HG03432 (cell line): Measurements from ENCODE around the gene RAX.
A peak's percentile ranks its signal among the peaks of the same experiment; 100 is the strongest.

ENCODE experiments used
- ATAC-seq: cut with Tn5 transposase; IDR thresholded peaks from one replicate; pipeline ENCODE4 v1.9.1; 2021; ENCODE audit warnings: mild to moderate bottlenecking, moderate library complexity; ENCODE audit not compliant: unreplicated experiment

RAX gene

GRCh38 chr18:59272891-59273758 is at the start of gene RAX:
RAX (minus strand) TSS chr18:59273454; CDS start chr18:59273206, 248 bp downstream.
- peak; percentile 71 for ATAC-seq

- no peak for ATAC-seq
These were observed 45.3 kb upstream of the RAX start, which contains the start of gene CPLX4 for GRCh38 chr18:59318460-59319050. CPLX4 (minus strand) TSS chr18:59318649; CDS start chr18:59318462, 187 bp downstream.

- ATAC-seq: no peak
These were observed 38.4 kb upstream of the RAX start for GRCh38 chr18:59311631-59312030.

GRCh38 chr18:59308938-59309260 is 35.6 kb upstream of the RAX start:
- no peak for ATAC-seq

GRCh38 chr18:59308248-59308937 is 35.1 kb upstream of the RAX start:
- ATAC-seq: peak; percentile 95

GRCh38 chr18:59306640-59307039 is 33.4 kb upstream of the RAX start:
- ATAC-seq: no peak

- ATAC-seq: no peak
These were observed 32.0 kb upstream of the RAX start for GRCh38 chr18:59305295-59305694.

- no peak for ATAC-seq
These were observed 30.5 kb upstream of the RAX start for GRCh38 chr18:59303656-59304195.

- ATAC-seq: no peak
These were observed 29.8 kb upstream of the RAX start for GRCh38 chr18:59303006-59303405.

- ATAC-seq: no peak
These were observed 28.7 kb upstream of the RAX start for GRCh38 chr18:59301929-59302328.

GRCh38 chr18:59300676-59301285 is 27.5 kb upstream of the RAX start:
- no peak for ATAC-seq

- ATAC-seq: no peak
These were observed 25.6 kb upstream of the RAX start for GRCh38 chr18:59298871-59299270.

- no peak for ATAC-seq
These were observed 20.1 kb upstream of the RAX start for GRCh38 chr18:59293317-59293716.

- no peak for ATAC-seq
These were observed 13.1 kb upstream of the RAX start for GRCh38 chr18:59286341-59286740.

GRCh38 chr18:59282341-59282740 is 9.1 kb upstream of the RAX start:
- ATAC-seq: no peak

GRCh38 chr18:59279722-59280121 is 6.5 kb upstream of the RAX start:
- ATAC-seq: no peak

GRCh38 chr18:59279193-59279592 is 5.9 kb upstream of the RAX start:
- no peak for ATAC-seq

- ATAC-seq: no peak
These were observed 5.5 kb upstream of the RAX start for GRCh38 chr18:59278793-59279192.

- ATAC-seq: no peak
These were observed 2.8 kb upstream of the RAX start for GRCh38 chr18:59276047-59276446.

- no peak for ATAC-seq
These were observed 2.2 kb upstream of the RAX start for GRCh38 chr18:59275406-59275949.

GRCh38 chr18:59274533-59274928 is 1.3 kb upstream of the RAX start:
- ATAC-seq: no peak
